ENCODE results near the gene SHTN1. TPM values are rescaled to one million over a fixed set of nuclear protein-coding genes. Genes with fewer than 3 reads are reported as not detected.
A peak's percentile ranks its signal among the peaks of the same experiment; 100 is the strongest.

Gene SHTN1
- total RNA-seq, 6 experiments from 2014 or later: 28.5 to 42.9 (median 31.7) TPM

DNA sequence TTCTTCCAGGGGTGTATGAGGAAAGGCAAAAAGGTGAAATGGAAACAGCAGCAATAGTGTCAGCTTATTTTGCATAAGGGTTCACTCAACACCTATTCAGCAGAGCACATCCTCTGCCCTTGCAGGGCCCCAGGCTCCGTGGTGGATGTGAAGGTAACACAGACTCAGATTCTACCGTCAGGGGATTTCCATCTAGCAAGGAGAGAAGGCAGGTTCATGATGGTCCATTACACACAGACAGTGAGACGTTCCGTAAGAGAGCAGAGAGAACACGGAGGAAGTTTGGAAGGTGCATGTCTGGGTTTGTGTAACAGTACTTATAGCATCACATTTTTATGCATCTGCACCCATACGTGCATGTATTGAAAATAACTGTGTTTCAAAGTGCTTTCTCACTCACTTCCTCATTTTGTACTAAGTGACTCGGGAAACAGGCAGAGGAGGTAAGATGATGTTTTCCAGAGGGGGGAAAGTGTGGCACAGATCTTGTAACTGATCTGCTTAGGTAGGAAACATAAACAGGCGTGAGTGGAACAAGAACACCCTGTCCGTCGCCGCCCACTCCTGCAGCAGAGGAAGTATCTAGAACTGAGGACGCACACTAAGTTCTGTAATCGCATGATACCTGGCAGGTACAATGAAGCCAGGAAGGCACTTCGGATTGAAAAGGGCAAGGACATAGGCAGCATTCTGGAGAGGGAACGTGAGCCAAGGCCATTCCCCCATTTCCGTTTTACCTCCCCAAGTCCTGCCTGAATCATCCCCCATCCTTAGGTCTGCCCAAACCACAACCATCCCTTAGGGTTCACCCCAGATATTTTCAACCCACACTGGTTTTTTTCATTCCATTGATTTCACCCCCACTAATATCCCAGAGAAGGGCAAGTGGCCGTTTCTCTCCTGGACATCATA, 156.7 kb downstream of the SHTN1 start:
- DNase-seq (no peak), ATAC-seq (no peak)
- Histone ChIP-seq H3K36me3 (no peaks in the 10 kb centered on the region), H3K4me1 (peaks cover 0 to 11% (median 0%) of the 10 kb centered on the region in 4 donors), H3K27ac (no peak overlapping the region), H3K9me3 (no peaks in the 10 kb centered on the region), H3K27me3 (no peaks in the 10 kb centered on the region), H3K4me3 (peak overlapping the region; percentile 68 to 86 (median 79))
- WGBS (ENCODE audit: insufficient coverage, low coverage, low lambda C conversion rate, missing lambda C conversion rate): 45% methylated on average over 12 of the region's 17 CpGs
- intact Hi-C loops (cut with DNase I): no loop called here
- TF ChIP-seq, protein P1, sequence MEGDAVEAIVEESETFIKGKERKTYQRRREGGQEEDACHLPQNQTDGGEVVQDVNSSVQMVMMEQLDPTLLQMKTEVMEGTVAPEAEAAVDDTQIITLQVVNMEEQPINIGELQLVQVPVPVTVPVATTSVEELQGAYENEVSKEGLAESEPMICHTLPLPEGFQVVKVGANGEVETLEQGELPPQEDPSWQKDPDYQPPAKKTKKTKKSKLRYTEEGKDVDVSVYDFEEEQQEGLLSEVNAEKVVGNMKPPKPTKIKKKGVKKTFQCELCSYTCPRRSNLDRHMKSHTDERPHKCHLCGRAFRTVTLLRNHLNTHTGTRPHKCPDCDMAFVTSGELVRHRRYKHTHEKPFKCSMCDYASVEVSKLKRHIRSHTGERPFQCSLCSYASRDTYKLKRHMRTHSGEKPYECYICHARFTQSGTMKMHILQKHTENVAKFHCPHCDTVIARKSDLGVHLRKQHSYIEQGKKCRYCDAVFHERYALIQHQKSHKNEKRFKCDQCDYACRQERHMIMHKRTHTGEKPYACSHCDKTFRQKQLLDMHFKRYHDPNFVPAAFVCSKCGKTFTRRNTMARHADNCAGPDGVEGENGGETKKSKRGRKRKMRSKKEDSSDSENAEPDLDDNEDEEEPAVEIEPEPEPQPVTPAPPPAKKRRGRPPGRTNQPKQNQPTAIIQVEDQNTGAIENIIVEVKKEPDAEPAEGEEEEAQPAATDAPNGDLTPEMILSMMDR (IDR thresholded peaks at IDR 0.05): no peak
- TF ChIP-seq POLR2A (IDR thresholded peaks at IDR 0.05): no peak

DNA sequence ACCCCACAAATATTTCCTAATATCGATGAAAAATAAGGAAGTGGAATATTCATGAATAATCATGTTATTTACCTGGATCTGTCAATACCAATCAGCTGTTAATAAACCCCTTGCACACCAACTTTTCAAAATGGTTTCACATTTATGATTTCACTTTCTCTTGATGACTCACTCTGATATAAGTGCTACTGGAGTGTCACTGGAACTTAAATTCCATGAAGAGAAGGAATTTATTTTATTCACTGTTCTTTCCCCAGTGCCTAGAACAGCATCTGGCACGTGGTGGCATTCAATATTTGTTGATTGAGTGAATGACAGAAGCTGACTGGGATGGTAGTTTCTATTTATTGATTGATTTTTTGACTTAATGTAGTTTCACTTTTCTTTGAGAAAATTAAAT, 159.2 kb downstream of the SHTN1 start:
- ATAC-seq: no peak
- WGBS (ENCODE audit: insufficient coverage, low coverage, low lambda C conversion rate, missing lambda C conversion rate): 37% methylated on average over 2 of the region's 2 CpGs

DNA sequence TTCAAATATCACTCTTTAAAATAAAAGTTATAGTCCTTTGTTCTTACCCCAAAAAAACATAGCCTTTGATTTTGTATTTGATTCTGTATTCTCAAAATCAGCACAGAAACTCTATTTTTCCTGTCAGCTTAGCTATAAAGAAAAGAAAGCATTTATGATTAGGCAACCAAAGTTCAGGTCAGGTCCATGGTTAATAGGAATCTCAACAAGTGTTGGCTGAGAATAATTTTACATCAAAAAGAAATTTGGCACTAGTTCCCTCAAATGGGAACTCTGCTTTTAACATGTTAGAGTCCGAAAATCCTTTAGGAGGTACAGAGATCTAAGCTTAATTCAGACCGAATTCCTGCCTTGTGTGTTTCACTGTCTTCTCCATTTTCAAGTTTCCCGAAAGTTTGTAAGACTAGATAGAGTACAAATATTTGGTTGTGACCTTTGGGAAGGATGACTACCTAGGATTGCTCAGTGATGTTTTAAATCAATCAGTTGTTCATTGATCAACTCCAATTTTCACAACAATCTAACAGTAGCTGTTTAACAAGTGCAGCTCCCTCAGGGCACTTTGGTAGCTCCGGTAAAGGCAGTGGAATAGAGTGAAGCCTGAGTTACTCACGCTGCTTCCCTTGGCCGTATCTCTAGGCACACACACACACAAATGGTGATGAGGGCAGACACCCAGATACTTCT, 164.5 kb downstream of the SHTN1 start:
- H3K36me3 ChIP-seq: no peaks in the 10 kb centered on the region
- DNase-seq (no peak), ATAC-seq (peak; percentile 61 to 80 (median 68))
- intact Hi-C loops (cut with DNase I): no loop called here
- 31% methylated on average over 6 of the region's 6 CpGs for WGBS (ENCODE audit: insufficient coverage, low coverage, low lambda C conversion rate, missing lambda C conversion rate)
- no peaks in the 10 kb centered on the region for H3K27me3 ChIP-seq
- H3K4me3 ChIP-seq: peak overlapping the region in 1 of 3 donors; percentile 8
- H3K27ac ChIP-seq: peak overlapping the region; percentile 26 to 68 (median 39)
- H3K4me1 ChIP-seq: peaks cover 0 to 37% (median 8%) of the 10 kb centered on the region in 4 donors
- TF ChIP-seq POLR2A (IDR thresholded peaks at IDR 0.05): no peak
- TF ChIP-seq, protein P1 (IDR thresholded peaks at IDR 0.05): no peak
- H3K9me3 ChIP-seq: no peaks in the 10 kb centered on the region

More for the DNA sequence above, 159.2 kb downstream of the SHTN1 start:
- H3K27me3 ChIP-seq: no peaks in the 10 kb centered on the region
- intact Hi-C loops (cut with DNase I): no loop called here
- H3K36me3 ChIP-seq: no peaks in the 10 kb centered on the region
- no peak for DNase-seq
- TF ChIP-seq, protein P1 (IDR thresholded peaks at IDR 0.05): no peak
- no peak for TF ChIP-seq POLR2A (IDR thresholded peaks at IDR 0.05)
- peaks cover 0 to 15% (median 0%) of the 10 kb centered on the region in 4 donors for H3K4me1 ChIP-seq
- no peak overlapping the region for H3K4me3 ChIP-seq
- H3K27ac ChIP-seq: no peak overlapping the region
- H3K9me3 ChIP-seq: no peaks in the 10 kb centered on the region

DNA sequence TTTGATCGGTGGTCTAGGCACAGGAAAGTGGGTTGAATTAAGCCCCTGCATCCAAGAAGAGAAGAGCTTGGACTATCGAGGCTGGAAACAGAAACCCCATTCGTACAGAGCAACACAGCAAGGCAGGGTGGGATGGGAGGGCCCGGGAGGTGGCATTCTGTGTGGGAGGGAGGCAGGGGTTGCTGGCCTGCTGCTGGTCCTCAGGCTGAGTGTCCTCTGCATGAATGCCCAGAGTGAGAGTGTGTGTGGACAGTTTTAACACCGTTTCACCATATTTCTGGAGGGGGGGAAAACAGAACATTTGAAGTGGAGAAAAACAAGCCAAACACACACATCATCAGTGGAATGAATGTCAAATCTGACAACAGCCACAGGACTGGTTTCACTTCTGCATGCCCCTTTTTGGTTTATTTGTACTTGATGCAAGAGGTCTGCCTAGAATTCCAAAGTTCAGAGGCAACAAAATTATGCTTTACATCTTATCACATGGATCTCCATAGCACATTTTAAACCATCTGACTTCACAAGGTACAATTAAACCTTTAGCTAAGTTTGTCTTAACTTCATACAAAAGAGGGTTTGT, 166.8 kb downstream of the SHTN1 start:
- peak overlapping the region; percentile 1 to 68 (median 65) for H3K27ac ChIP-seq
- intact Hi-C loops (cut with DNase I): no loop called here
- ATAC-seq (peak; percentile 78 to 85 (median 82)), DNase-seq (no peak)
- TF ChIP-seq POLR2A (IDR thresholded peaks at IDR 0.05): no peak
- TF ChIP-seq, protein P1 (IDR thresholded peaks at IDR 0.05): no peak
- H3K4me1 ChIP-seq: peaks cover 0 to 36% (median 8%) of the 10 kb centered on the region in 4 donors
- H3K36me3 ChIP-seq: no peaks in the 10 kb centered on the region
- no peaks in the 10 kb centered on the region for H3K27me3 ChIP-seq
- WGBS (ENCODE audit: insufficient coverage, low coverage, low lambda C conversion rate, missing lambda C conversion rate): 30% methylated on average over 5 of the region's 5 CpGs
- no peaks in the 10 kb centered on the region for H3K9me3 ChIP-seq
- peak overlapping the region in 1 of 3 donors; percentile 7 for H3K4me3 ChIP-seq

Measured in right lobe of liver (tissue), 6 donors.